ENCODE measurements around the gene CD46. TPM values are rescaled to one million over a fixed set of nuclear protein-coding genes. Genes with fewer than 3 reads are reported as not detected.
A peak's percentile ranks its signal among the peaks of the same experiment; 100 is the strongest.

Gene CD46
- total and polyA plus RNA-seq, 10 of the 15 experiments (the other 5 are each of a cell fraction or from before 2014, with no cell fraction given): 61.1 to 198 (median 81.4) TPM

DNA sequence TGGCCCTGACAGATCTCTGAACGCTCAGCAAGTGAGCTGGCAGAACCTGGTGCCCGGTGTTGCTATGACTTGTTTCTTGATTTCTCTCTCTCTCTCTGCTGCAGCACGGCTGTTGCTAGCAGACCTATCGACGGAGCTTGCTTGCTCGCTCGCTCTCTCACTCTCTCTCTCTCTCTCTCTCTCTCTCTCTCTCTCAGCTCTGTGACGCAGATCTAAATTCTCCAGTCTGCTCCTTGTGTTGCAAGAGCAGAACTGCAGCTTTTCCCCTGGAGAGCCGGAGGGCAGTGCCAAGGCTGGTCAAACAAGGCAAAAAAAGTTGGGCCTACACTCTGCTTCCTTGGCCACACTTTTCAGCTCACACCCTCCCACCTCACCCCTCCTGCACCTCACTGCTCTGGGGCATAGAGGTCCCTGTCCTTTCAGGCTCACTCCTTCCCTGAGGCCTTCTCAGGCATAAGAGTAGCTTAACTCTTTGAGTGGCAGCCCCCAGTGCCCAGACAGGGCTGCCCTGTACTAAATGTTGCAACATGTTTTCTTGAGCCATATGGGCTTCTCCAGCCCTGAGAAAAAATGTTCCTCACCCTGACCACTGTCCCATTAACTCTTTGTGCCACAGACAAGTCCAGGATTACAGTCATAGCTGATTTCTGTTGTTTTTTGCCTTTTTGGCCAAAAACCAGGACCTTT, 72.2 kb downstream of the CD46 start:
- DNase-seq (ENCODE audit: low read depth, low spot score): peak; percentile 85
- Histone ChIP-seq H3K9me3 (replicated peaks; ENCODE audit: control insufficient read depth, insufficient read depth, low read length) (no peaks in the 10 kb centered on the region; the same call in 2 of the 3 replicates), H3K27ac (ENCODE audit: control insufficient read depth, insufficient read depth) (peak overlapping the region; percentile 95), H4K20me1 (ENCODE audit: control insufficient read depth, insufficient read depth) (no peaks in the 10 kb centered on the region; the same call in 1 of the 2 replicates), H3K9ac (ENCODE audit: control insufficient read depth, insufficient read depth, low read length) (peak overlapping the region; percentile 40), H3K79me2 (ENCODE audit: control insufficient read depth, insufficient read depth, low read length) (peaks cover 79% of the 10 kb centered on the region), H2AFZ (ENCODE audit: control insufficient read depth, low read depth, low read length) (no peak overlapping the region; the same call in 1 of the 2 replicates), H3K4me1 (ENCODE audit: control insufficient read depth, insufficient read depth, low read length) (peaks cover 42% of the 10 kb centered on the region), H3K4me3 (peak overlapping the region; percentile 93; the same call in 1 of the 2 replicates), H3K36me3 (ENCODE audit: control insufficient read depth in 2 of 2, insufficient read depth in 2 of 2, low read length in 1 of 2) (peaks cover 0 to 5% of the 10 kb centered on the region in 2 experiments; a peak in 1 of 4 replicates), H3K4me2 (ENCODE audit: control insufficient read depth, insufficient read depth) (peak overlapping the region; percentile 43), H3K27me3 (replicated peaks in 1 of 2; ENCODE audit: control insufficient read depth in 2 of 2, insufficient read depth in 2 of 2, low read length in 1 of 2) (no peaks in the 10 kb centered on the region)
- BruUV-seq (replicated peaks): no TSS peak
- ChIA-PET RAD21 (ENCODE audit: unreplicated experiment) (interaction anchor here (1.1 to 14.2 kb wide), 10 partner anchors 9 to 140 kb away, joined by 3 to 160 read pairs (median 30); no protein-coding TSS in a partner anchor), SMC1A (ENCODE audit: uncharacterized antibody, unreplicated experiment) (interaction anchor here (0.8 to 12.8 kb wide), 11 partner anchors 8 to 139 kb away, joined by 4 to 164 read pairs (median 9); no protein-coding TSS in a partner anchor), POLR2A (interaction anchor here (0.6 to 20.7 kb wide), 11 partner anchors 7 to 897 kb away, joined by 3 to 620 read pairs (median 7); no protein-coding TSS in a partner anchor), CTCF (interaction anchor here (1.0 to 26.0 kb wide), 8 partner anchors 9 to 139 kb away, joined by 3 to 821 read pairs (median 13); no protein-coding TSS in a partner anchor)
- WGBS (ENCODE audit: insufficient coverage, insufficient replicate concordance, low lambda C conversion rate, missing lambda C conversion rate): 0% methylated on average over 9 of the region's 9 CpGs
- peak; percentile 39 for ATAC-seq
- in situ Hi-C loops (cut with MboI) (loop anchor here (10.0 kb wide), 1 partner anchor 141 kb away; no protein-coding TSS in a partner anchor), intact Hi-C loops (cut with micrococcal nuclease; ENCODE audit: unreplicated experiment) (loop anchor here (10.0 kb wide), 1 partner anchor 1851 kb away; the partner anchor contains the start of gene G0S2)
- FAIRE-seq: no peak
- TF ChIP-seq, protein P1, sequence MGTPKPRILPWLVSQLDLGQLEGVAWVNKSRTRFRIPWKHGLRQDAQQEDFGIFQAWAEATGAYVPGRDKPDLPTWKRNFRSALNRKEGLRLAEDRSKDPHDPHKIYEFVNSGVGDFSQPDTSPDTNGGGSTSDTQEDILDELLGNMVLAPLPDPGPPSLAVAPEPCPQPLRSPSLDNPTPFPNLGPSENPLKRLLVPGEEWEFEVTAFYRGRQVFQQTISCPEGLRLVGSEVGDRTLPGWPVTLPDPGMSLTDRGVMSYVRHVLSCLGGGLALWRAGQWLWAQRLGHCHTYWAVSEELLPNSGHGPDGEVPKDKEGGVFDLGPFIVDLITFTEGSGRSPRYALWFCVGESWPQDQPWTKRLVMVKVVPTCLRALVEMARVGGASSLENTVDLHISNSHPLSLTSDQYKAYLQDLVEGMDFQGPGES (IDR thresholded peaks at IDR 0.05): no peak
- TF ChIP-seq, protein P2, sequence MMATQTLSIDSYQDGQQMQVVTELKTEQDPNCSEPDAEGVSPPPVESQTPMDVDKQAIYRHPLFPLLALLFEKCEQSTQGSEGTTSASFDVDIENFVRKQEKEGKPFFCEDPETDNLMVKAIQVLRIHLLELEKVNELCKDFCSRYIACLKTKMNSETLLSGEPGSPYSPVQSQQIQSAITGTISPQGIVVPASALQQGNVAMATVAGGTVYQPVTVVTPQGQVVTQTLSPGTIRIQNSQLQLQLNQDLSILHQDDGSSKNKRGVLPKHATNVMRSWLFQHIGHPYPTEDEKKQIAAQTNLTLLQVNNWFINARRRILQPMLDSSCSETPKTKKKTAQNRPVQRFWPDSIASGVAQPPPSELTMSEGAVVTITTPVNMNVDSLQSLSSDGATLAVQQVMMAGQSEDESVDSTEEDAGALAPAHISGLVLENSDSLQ (IDR thresholded peaks at IDR 0.05): peak; percentile 88
- TF ChIP-seq FOS (IDR thresholded peaks at IDR 0.05; ENCODE audit: borderline replicate concordance, extremely low read depth, insufficient read length) (no peak), RBBP5 (conservative IDR thresholded peaks at IDR 0.05) (no peak), CREM (IDR thresholded peaks at IDR 0.05; ENCODE audit: low read depth) (peak; percentile 98), IRF4 (IDR thresholded peaks at IDR 0.05; ENCODE audit: low read depth, low read length) (peak; percentile 92), HDGF (IDR thresholded peaks at IDR 0.05) (peak; percentile 86; the same call in 1 of the 2 replicates), NR2C1 (IDR thresholded peaks at IDR 0.05) (no peak), ESRRA (IDR thresholded peaks at IDR 0.05; ENCODE audit: low read length) (no peak), ATF7 (IDR thresholded peaks at IDR 0.05; ENCODE audit: low read depth) (peak; percentile 86), JUNB (IDR thresholded peaks at IDR 0.05) (peak; percentile 35; the same call in 1 of the 2 replicates), DPF2 (IDR thresholded peaks at IDR 0.05) (peak; percentile 71)
- TF ChIP-seq, protein P3, sequence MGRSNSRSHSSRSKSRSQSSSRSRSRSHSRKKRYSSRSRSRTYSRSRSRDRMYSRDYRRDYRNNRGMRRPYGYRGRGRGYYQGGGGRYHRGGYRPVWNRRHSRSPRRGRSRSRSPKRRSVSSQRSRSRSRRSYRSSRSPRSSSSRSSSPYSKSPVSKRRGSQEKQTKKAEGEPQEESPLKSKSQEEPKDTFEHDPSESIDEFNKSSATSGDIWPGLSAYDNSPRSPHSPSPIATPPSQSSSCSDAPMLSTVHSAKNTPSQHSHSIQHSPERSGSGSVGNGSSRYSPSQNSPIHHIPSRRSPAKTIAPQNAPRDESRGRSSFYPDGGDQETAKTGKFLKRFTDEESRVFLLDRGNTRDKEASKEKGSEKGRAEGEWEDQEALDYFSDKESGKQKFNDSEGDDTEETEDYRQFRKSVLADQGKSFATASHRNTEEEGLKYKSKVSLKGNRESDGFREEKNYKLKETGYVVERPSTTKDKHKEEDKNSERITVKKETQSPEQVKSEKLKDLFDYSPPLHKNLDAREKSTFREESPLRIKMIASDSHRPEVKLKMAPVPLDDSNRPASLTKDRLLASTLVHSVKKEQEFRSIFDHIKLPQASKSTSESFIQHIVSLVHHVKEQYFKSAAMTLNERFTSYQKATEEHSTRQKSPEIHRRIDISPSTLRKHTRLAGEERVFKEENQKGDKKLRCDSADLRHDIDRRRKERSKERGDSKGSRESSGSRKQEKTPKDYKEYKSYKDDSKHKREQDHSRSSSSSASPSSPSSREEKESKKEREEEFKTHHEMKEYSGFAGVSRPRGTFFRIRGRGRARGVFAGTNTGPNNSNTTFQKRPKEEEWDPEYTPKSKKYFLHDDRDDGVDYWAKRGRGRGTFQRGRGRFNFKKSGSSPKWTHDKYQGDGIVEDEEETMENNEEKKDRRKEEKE (IDR thresholded peaks at IDR 0.05): no peak
- TF ChIP-seq, protein P4, sequence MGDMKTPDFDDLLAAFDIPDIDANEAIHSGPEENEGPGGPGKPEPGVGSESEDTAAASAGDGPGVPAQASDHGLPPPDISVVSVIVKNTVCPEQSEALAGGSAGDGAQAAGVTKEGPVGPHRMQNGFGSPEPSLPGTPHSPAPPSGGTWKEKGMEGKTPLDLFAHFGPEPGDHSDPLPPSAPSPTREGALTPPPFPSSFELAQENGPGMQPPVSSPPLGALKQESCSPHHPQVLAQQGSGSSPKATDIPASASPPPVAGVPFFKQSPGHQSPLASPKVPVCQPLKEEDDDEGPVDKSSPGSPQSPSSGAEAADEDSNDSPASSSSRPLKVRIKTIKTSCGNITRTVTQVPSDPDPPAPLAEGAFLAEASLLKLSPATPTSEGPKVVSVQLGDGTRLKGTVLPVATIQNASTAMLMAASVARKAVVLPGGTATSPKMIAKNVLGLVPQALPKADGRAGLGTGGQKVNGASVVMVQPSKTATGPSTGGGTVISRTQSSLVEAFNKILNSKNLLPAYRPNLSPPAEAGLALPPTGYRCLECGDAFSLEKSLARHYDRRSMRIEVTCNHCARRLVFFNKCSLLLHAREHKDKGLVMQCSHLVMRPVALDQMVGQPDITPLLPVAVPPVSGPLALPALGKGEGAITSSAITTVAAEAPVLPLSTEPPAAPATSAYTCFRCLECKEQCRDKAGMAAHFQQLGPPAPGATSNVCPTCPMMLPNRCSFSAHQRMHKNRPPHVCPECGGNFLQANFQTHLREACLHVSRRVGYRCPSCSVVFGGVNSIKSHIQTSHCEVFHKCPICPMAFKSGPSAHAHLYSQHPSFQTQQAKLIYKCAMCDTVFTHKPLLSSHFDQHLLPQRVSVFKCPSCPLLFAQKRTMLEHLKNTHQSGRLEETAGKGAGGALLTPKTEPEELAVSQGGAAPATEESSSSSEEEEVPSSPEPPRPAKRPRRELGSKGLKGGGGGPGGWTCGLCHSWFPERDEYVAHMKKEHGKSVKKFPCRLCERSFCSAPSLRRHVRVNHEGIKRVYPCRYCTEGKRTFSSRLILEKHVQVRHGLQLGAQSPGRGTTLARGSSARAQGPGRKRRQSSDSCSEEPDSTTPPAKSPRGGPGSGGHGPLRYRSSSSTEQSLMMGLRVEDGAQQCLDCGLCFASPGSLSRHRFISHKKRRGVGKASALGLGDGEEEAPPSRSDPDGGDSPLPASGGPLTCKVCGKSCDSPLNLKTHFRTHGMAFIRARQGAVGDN (IDR thresholded peaks at IDR 0.05): peak; percentile 99; the same call in 1 of the 2 replicates
